H9 (cell line): ENCODE measurements around the gene GET4. TPM values are rescaled to one million over a fixed set of nuclear protein-coding genes. Genes with fewer than 3 reads are reported as not detected.

ENCODE experiments used
- DNase-seq: peaks from one replicate; pipeline ENCODE4 v3.0.0-alpha.2; 2017
- H2AFZ ChIP-seq: one replicate; pipeline ENCODE4 v1.6.1; 2013; ENCODE audit warnings: mild to moderate bottlenecking, low read length, control low read depth, moderate library complexity
- H2AK5ac ChIP-seq: 2 replicates; pipeline ENCODE4 v1.6.1; 2013; ENCODE audit warnings: low read length, control low read depth, mixed read lengths; ENCODE audit not compliant: insufficient read length
- H2BK120ac ChIP-seq: one replicate; pipeline ENCODE4 v1.6.1; 2013; ENCODE audit warnings: low read depth, mild to moderate bottlenecking, low read length, control low read depth, inconsistent platforms; ENCODE audit not compliant: poor library complexity, severe bottlenecking
- H2BK12ac ChIP-seq: 2 replicates; pipeline ENCODE4 v1.6.1; 2013; ENCODE audit warnings: low read length, control low read depth, mixed read lengths, low read depth; ENCODE audit not compliant: insufficient read length
- H2BK15ac ChIP-seq: 2 replicates; pipeline ENCODE4 v1.6.1; 2013; ENCODE audit warnings: low read depth, low read length, control low read depth
- H2BK20ac ChIP-seq: one replicate; pipeline ENCODE4 v1.6.1; 2013; ENCODE audit warnings: low read depth, mild to moderate bottlenecking, low read length, control low read depth, inconsistent platforms; ENCODE audit not compliant: poor library complexity, severe bottlenecking
- H2BK5ac ChIP-seq: 2 replicates; pipeline ENCODE4 v1.6.1; 2013; ENCODE audit warnings: low read length, control low read depth, mixed read lengths; ENCODE audit not compliant: insufficient read length
- H3K14ac ChIP-seq: 2 replicates; pipeline ENCODE4 v1.6.1; 2013; ENCODE audit warnings: low read length, control low read depth; ENCODE audit not compliant: insufficient read depth
- H3K18ac ChIP-seq: 2 replicates; pipeline ENCODE4 v1.6.1; 2013; ENCODE audit warnings: low read depth, mild to moderate bottlenecking, mixed read lengths, low read length, control low read depth; ENCODE audit not compliant: insufficient read length
- H3K23ac ChIP-seq: 2 replicates; pipeline ENCODE4 v1.6.1; 2013; ENCODE audit warnings: low read length, control low read depth, mixed read lengths, low read depth; ENCODE audit not compliant: insufficient read length
- H3K23me2 ChIP-seq: 2 replicates; pipeline ENCODE4 v1.6.1; 2013; ENCODE audit warnings: low read depth, mild to moderate bottlenecking, mixed read lengths, low read length, control low read depth; ENCODE audit not compliant: insufficient read length, poor library complexity, severe bottlenecking
- H3K27ac ChIP-seq: 2 replicates; pipeline ENCODE4 v1.5.1; 2013; ENCODE audit warnings: low read length, control low read depth, mixed read lengths, low read depth; ENCODE audit not compliant: insufficient read length
- H3K27me3 ChIP-seq: 2 replicates; pipeline ENCODE4 v1.6.1; 2013; ENCODE audit warnings: low read length, control low read depth, inconsistent platforms; ENCODE audit not compliant: insufficient read depth
- H3K4ac ChIP-seq: 2 replicates; pipeline ENCODE4 v1.6.1; 2013; ENCODE audit warnings: low read depth, mild to moderate bottlenecking, control low read depth, inconsistent platforms, low read length, moderate library complexity
- H3K4me1 ChIP-seq: 2 replicates; pipeline ENCODE4 v1.6.1; 2013; ENCODE audit warnings: low read length, control low read depth, inconsistent platforms; ENCODE audit not compliant: insufficient read depth
- H3K4me2 ChIP-seq: 2 replicates; pipeline ENCODE4 v1.6.1; 2013; ENCODE audit warnings: low read length, control low read depth, mixed read lengths; ENCODE audit not compliant: insufficient read length, insufficient read depth
- H3K56ac ChIP-seq: 2 replicates; pipeline ENCODE4 v1.6.1; 2013; ENCODE audit warnings: low read depth, mild to moderate bottlenecking, mixed read lengths, low read length, control low read depth; ENCODE audit not compliant: insufficient read length
- H3K79me1 ChIP-seq: 2 replicates; pipeline ENCODE4 v1.6.1; 2013; ENCODE audit warnings: low read depth, mild to moderate bottlenecking, moderate library complexity, low read length, control low read depth, inconsistent platforms; ENCODE audit not compliant: insufficient read depth, poor library complexity, severe bottlenecking
- H3K79me2 ChIP-seq: 2 replicates; pipeline ENCODE4 v1.6.1; 2013; ENCODE audit warnings: low read length, control low read depth, inconsistent platforms; ENCODE audit not compliant: insufficient read depth
- H3K9ac ChIP-seq: 2 replicates; pipeline ENCODE4 v1.6.1; 2013; ENCODE audit warnings: low read length, control low read depth, mixed read lengths; ENCODE audit not compliant: insufficient read length; ENCODE audit errors: extremely low read depth
- H3K9me3 ChIP-seq: one replicate; pipeline ENCODE4 v1.6.1; 2013; ENCODE audit warnings: low read depth, low read length, inconsistent platforms; ENCODE audit not compliant: control insufficient read depth
- H3T11ph ChIP-seq: one replicate; pipeline ENCODE4 v1.6.1; 2013; ENCODE audit warnings: mild to moderate bottlenecking, low read length, control low read depth, inconsistent platforms
- H4K20me1 ChIP-seq: one replicate; pipeline ENCODE4 v1.6.1; 2013; ENCODE audit not compliant: control insufficient read depth, insufficient read length, insufficient read depth
- H4K5ac ChIP-seq: 2 replicates; pipeline ENCODE4 v1.6.1; 2013; ENCODE audit warnings: low read depth, mild to moderate bottlenecking, mixed read lengths, low read length, control low read depth; ENCODE audit not compliant: insufficient read length
- H4K8ac ChIP-seq: replicated peaks from 2 replicates; pipeline ENCODE4 v1.6.1; 2013; ENCODE audit warnings: low read length, control low read depth, mixed read lengths, low read depth; ENCODE audit not compliant: insufficient read length
- H4K91ac ChIP-seq: 2 replicates; pipeline ENCODE4 v1.6.1; 2013; ENCODE audit warnings: low read depth, mild to moderate bottlenecking, moderate library complexity, mixed read lengths, low read length, control low read depth; ENCODE audit not compliant: insufficient read length
- H3K27ac Mint-ChIP-seq, 3 experiments: 2 replicates in 2 of 3; 3 replicates in 1 of 3; pipeline ENCODE4 v1.8.0; 2020 to 2021; ENCODE audit warnings: mixed read lengths in 3 of 3, mild to moderate bottlenecking in 1 of 3, moderate library complexity in 1 of 3
- H3K27me3 Mint-ChIP-seq: 2 replicates; pipeline ENCODE4 v1.8.0; 2021; ENCODE audit warnings: low read depth, mild to moderate bottlenecking, moderate library complexity, mixed read lengths
- H3K36me3 Mint-ChIP-seq, 3 experiments: 2 replicates in 2 of 3; 3 replicates in 1 of 3; pipeline ENCODE4 v1.8.0; 2020 to 2021; ENCODE audit warnings: low read depth in 3 of 3, mixed read lengths in 3 of 3; ENCODE audit not compliant: insufficient read depth in 1 of 3
- H3K4me1 Mint-ChIP-seq, 2 experiments: 2 replicates each; pipeline ENCODE4 v1.8.0; 2020; ENCODE audit warnings: mixed read lengths in 2 of 2
- H3K4me3 Mint-ChIP-seq, 2 experiments: 2 replicates in 1 of 2; 3 replicates in 1 of 2; pipeline ENCODE4 v1.8.0; 2020 to 2021; ENCODE audit warnings: mild to moderate bottlenecking in 2 of 2, mixed read lengths in 2 of 2, moderate library complexity in 1 of 2
- H3K9me3 Mint-ChIP-seq, 2 experiments: 2 replicates in 1 of 2; 3 replicates in 1 of 2; pipeline ENCODE4 v1.8.0; 2020; ENCODE audit warnings: mild to moderate bottlenecking in 2 of 2, mixed read lengths in 2 of 2, moderate library complexity in 1 of 2
- WGBS: extraction: QIAGEN DNeasy Blood & Tissue Kit; methylation state at CpG from one replicate; pipeline ENCODE4 v1.1.7; 2013; ENCODE audit warnings: missing lambda C conversion rate, low lambda C conversion rate, mixed read lengths; ENCODE audit not compliant: insufficient read length; ENCODE audit errors: extremely low coverage; 5-methylcytosine and 5-hydroxymethylcytosine counted together
- total RNA-seq: library from RNA; stranded (reverse); gene quantifications from 2 replicates; pipeline ENCODE4 v1.2.1, GENCODE V29; 2021
- TF ChIP-seq, protein P1 (sequence below): fragments of 200-600 bp; sonication (generic); conservative IDR thresholded peaks from 3 replicates; pipeline ENCODE4 v1.8.0; 2021; ENCODE audit warnings: antibody characterized with exemption, mild to moderate bottlenecking

The GET4 gene
- total RNA-seq, 1 experiment from 2014 or later: 70.2 TPM

- H3K4me2 ChIP-seq: no peak overlapping the region
- no peak overlapping the region for H2BK120ac ChIP-seq
- H3K27me3 ChIP-seq: no peaks in the 10 kb centered on the region
- H3K9me3 Mint-ChIP-seq: no peaks in the 10 kb centered on the region; a peak in 1 of 5 replicates
- DNase-seq: no peak
- H3K9me3 ChIP-seq: no peaks in the 10 kb centered on the region
- no peaks in the 10 kb centered on the region for H4K20me1 ChIP-seq
- WGBS: no CpG with 5 or more reads among the region's 18 CpGs
- no peak overlapping the region for H3K18ac ChIP-seq
- no peak overlapping the region for H4K8ac ChIP-seq
- no peak overlapping the region for H4K91ac ChIP-seq
- H3K79me2 ChIP-seq: no peaks in the 10 kb centered on the region
- no peak overlapping the region for H2BK15ac ChIP-seq
- H3K4me1 ChIP-seq: no peaks in the 10 kb centered on the region
- H2AFZ ChIP-seq: no peak overlapping the region
- no peak overlapping the region for H3K23ac ChIP-seq
- no peak overlapping the region for H3K27ac ChIP-seq
- H3K79me1 ChIP-seq: no peaks in the 10 kb centered on the region
- H3K36me3 Mint-ChIP-seq: peaks cover 52 to 83% (median 82%) of the 10 kb centered on the region in 3 experiments; a peak in 6 of 7 replicates
- no peaks in the 10 kb centered on the region for H3K4me1 Mint-ChIP-seq
- H3K27ac Mint-ChIP-seq: no peak overlapping the region
- H3K4me3 Mint-ChIP-seq: no peak overlapping the region
- no peak overlapping the region for H2AK5ac ChIP-seq
- H3K27me3 Mint-ChIP-seq: no peaks in the 10 kb centered on the region
- TF ChIP-seq, protein P1, sequence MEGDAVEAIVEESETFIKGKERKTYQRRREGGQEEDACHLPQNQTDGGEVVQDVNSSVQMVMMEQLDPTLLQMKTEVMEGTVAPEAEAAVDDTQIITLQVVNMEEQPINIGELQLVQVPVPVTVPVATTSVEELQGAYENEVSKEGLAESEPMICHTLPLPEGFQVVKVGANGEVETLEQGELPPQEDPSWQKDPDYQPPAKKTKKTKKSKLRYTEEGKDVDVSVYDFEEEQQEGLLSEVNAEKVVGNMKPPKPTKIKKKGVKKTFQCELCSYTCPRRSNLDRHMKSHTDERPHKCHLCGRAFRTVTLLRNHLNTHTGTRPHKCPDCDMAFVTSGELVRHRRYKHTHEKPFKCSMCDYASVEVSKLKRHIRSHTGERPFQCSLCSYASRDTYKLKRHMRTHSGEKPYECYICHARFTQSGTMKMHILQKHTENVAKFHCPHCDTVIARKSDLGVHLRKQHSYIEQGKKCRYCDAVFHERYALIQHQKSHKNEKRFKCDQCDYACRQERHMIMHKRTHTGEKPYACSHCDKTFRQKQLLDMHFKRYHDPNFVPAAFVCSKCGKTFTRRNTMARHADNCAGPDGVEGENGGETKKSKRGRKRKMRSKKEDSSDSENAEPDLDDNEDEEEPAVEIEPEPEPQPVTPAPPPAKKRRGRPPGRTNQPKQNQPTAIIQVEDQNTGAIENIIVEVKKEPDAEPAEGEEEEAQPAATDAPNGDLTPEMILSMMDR: no peak
- H3K14ac ChIP-seq: no peak overlapping the region
- no peak overlapping the region for H2BK12ac ChIP-seq
- H3K4ac ChIP-seq: no peak overlapping the region
- no peak overlapping the region for H3K9ac ChIP-seq
- H4K5ac ChIP-seq: no peak overlapping the region
- no peak overlapping the region for H3K56ac ChIP-seq
- no peaks in the 10 kb centered on the region for H3K23me2 ChIP-seq
- H2BK5ac ChIP-seq: no peak overlapping the region
- H3T11ph ChIP-seq: no peak overlapping the region
- no peak overlapping the region for H2BK20ac ChIP-seq
Observed at GRCh38 chr7:867001-867405, 9.4 kb upstream of the GET4 start.
